ENCODE data around the gene IGLON5. TPM values are rescaled to one million over a fixed set of nuclear protein-coding genes. Genes with fewer than 3 reads are reported as not detected.

Gene IGLON5
- total RNA-seq, 1 donor from 2014 or later = 18.0 TPM

DNA sequence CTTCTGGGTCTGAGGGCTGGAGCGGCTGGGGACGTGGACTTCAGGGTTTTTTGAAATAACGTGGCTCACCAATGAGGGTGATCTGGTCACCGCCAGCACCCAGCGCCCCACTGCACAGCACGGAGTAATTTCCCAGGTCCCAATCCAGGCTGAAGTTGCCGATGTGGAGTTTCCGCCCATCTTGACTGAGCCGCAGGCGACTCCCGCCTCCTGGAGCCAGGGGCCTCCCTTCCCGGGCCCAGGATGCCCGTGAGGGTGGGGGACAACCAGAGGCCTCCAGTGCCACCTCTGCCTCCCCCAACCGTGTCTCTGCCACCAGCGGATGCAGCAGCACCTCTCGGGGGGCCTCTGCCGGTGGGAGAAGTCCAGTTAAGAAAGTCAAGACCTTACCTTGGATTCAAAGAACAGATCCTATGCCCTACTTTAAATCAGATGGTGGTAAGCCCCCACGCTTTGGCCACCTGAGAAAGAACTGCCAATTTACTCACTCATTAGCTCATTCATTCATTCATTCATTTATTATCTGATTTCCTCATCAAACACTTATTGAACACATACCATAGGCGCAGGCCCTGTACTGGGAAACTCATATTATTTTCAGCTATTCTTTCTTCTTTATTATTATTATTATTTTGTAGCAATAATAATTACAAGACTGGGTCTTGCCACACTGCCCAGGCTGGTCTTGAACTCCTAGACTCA, 26.6 kb downstream of the IGLON5 start:
- H3K36me3 Mint-ChIP-seq = no peaks in the 10 kb centered on the region
- H3K4me1 Mint-ChIP-seq (ENCODE audit: unreplicated experiment) = peaks cover 22% of the 10 kb centered on the region
- DNase-seq (ENCODE audit: extremely low spot score, unreplicated experiment) = no peak
- no peaks in the 10 kb centered on the region for H3K9me3 Mint-ChIP-seq
- no peak overlapping the region for H3K27ac Mint-ChIP-seq
- peak overlapping the region; percentile 98 for H3K4me3 Mint-ChIP-seq
- peaks cover 11% of the 10 kb centered on the region for H3K27me3 Mint-ChIP-seq
- TF ChIP-seq, protein P1, sequence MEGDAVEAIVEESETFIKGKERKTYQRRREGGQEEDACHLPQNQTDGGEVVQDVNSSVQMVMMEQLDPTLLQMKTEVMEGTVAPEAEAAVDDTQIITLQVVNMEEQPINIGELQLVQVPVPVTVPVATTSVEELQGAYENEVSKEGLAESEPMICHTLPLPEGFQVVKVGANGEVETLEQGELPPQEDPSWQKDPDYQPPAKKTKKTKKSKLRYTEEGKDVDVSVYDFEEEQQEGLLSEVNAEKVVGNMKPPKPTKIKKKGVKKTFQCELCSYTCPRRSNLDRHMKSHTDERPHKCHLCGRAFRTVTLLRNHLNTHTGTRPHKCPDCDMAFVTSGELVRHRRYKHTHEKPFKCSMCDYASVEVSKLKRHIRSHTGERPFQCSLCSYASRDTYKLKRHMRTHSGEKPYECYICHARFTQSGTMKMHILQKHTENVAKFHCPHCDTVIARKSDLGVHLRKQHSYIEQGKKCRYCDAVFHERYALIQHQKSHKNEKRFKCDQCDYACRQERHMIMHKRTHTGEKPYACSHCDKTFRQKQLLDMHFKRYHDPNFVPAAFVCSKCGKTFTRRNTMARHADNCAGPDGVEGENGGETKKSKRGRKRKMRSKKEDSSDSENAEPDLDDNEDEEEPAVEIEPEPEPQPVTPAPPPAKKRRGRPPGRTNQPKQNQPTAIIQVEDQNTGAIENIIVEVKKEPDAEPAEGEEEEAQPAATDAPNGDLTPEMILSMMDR (conservative IDR thresholded peaks at IDR 0.05) = no peak

DNA sequence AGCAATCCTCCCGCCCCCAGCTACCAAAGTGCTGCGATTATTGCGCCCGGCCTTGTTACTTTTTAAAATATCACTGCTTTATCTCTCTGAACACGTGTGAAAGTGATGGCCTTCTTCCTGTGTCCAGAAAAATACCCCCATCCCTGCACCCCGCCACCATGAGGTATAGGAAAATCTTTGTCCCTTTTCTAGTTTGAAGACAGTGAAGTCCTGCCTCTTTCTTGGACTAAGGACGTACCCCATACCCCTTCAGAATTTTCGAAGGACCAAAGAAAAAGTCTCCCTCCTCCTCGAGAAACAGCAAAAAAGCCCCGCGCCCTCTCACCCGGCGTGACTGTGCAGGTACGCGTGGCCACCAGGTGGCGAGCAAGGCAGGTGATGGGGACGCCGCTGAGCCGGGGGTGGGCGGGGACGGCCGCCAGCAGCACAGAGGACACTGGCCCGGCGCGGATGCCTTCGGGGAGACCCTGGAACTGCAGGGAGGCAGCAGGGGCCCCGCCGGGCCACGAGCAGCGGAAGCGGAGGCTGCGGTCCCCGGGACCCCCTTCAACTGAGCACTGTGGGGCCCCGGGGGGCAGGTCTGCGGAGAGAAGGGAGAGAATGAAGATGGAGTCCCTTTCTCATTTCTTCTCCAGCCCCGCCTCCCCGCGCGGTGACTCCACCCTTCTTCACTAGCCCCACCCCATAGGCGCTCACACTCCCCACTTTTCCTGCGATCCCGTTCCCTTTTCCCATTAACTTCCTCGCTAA, 27.3 kb downstream of the IGLON5 start:
- DNase-seq (ENCODE audit: extremely low spot score, unreplicated experiment) = peak; percentile 89
- Mint-ChIP-seq H3K27ac (peak overlapping the region; percentile 96), H3K4me1 (ENCODE audit: unreplicated experiment) (peaks cover 24% of the 10 kb centered on the region), H3K4me3 (peak overlapping the region; percentile 98), H3K27me3 (peaks cover 12% of the 10 kb centered on the region), H3K9me3 (no peaks in the 10 kb centered on the region), H3K36me3 (no peaks in the 10 kb centered on the region)
- TF ChIP-seq, protein P1 (conservative IDR thresholded peaks at IDR 0.05) = peak; percentile 97

DNA sequence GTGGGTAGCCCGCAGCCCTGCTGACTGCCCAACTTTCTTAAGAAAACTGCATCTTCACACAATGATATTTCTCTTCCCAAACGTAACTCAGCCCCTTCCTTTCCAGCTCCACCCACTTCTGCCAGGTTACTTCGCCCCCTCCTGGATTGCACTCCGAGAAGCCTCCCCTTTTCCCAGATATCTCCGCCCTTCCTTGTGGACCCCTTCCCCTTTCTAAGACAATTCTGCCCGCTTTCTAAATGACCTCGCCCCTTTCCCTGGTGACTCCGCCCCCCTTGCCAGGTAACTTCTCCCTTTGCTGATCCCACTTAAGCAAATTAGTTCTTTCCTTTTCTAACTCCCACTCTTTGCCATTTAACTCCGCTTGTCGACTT, 27.9 kb downstream of the IGLON5 start:
- Mint-ChIP-seq H3K27ac (peak overlapping the region; percentile 96), H3K9me3 (no peaks in the 10 kb centered on the region), H3K27me3 (peaks cover 12% of the 10 kb centered on the region), H3K4me1 (ENCODE audit: unreplicated experiment) (peaks cover 24% of the 10 kb centered on the region), H3K36me3 (no peaks in the 10 kb centered on the region), H3K4me3 (peak overlapping the region; percentile 98)
- no peak for DNase-seq (ENCODE audit: extremely low spot score, unreplicated experiment)
- TF ChIP-seq, protein P1 (conservative IDR thresholded peaks at IDR 0.05) = no peak

DNA sequence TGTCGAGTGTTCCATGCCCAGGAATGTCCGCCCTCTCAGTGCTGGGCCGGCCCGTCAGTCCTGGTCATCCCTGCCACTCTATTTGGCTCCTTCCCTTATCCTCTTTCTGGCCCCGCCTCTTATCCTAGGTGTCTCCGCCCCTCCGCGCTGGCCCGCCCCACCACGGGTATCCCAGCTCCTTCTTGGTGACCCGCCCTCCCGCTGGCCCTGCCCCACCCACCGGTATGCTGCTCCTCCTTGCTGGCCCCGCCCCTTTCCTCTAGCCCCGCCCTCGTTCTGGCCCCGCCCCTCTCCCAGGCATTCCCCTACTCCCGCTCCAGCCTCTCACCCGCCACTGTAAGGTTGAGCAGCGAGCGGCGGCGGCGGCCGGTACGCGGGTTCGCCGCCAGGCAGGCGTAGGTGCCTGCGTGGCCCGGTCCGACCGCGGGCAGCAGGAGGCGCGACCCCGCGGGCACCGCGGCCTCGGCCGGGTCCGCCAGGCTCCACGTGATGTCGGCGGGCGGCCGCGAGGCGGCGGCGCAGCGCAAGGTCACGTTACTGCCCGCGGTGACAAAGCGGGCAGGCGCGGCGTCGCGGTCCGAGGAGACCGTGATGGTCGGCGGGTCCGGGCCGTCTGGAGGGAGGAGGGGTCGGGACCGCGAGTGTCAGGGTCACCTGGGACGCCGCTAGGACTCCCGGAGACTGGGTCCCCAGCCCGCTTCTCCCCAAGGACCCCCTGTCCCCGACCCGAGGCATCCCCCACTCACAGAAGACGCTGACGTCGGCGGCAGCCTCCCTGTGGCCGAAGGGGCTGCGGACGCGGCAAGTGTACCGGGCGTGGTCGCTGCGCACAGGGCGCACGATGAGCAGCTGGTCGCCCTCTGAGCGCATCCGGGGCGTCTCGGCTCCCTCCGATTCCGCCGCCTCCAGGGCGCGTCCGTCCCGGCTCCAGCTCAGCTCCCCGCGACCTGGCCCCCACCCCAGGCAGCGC, 28.5 kb downstream of the IGLON5 start:
- Mint-ChIP-seq H3K27ac (peak overlapping the region; percentile 96), H3K4me1 (ENCODE audit: unreplicated experiment) (peaks cover 24% of the 10 kb centered on the region), H3K27me3 (peaks cover 12% of the 10 kb centered on the region), H3K4me3 (peak overlapping the region; percentile 98), H3K9me3 (no peaks in the 10 kb centered on the region), H3K36me3 (peaks cover 3% of the 10 kb centered on the region)
- peak; percentile 97 for DNase-seq (ENCODE audit: extremely low spot score, unreplicated experiment)
- TF ChIP-seq, protein P1 (conservative IDR thresholded peaks at IDR 0.05) = peak; percentile 48

DNA sequence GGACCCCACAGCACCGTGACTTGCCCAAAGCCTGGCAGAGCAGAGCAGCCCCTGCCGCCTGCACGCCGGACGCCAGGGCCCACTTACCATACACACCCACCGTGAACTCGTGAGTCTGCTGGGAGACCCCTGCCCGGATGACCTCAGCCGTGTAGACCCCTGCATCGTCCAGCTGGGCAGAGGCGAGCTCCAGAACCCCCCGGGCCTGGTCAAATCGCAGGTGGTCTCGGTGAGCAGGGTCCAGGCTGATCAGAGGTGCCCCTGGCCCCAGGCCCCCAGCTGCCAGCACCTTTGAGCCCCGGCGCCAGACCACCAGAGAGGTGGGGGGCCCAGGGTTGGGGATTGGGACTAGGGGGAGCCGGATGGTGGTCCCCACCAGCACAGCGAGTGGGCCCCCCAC, 29.6 kb downstream of the IGLON5 start:
- peak overlapping the region; percentile 62 for H3K27ac Mint-ChIP-seq
- TF ChIP-seq, protein P1 (conservative IDR thresholded peaks at IDR 0.05) = no peak
- H3K4me1 Mint-ChIP-seq (ENCODE audit: unreplicated experiment) = peaks cover 24% of the 10 kb centered on the region
- H3K4me3 Mint-ChIP-seq = peak overlapping the region; percentile 79
- peaks cover 3% of the 10 kb centered on the region for H3K36me3 Mint-ChIP-seq
- H3K9me3 Mint-ChIP-seq = no peaks in the 10 kb centered on the region
- DNase-seq (ENCODE audit: extremely low spot score, unreplicated experiment) = no peak
- H3K27me3 Mint-ChIP-seq = peaks cover 12% of the 10 kb centered on the region
